Breast epithelium (tissue), 4 donors: ENCODE results near the gene ZNF286A. TPM values are rescaled to one million over a fixed set of nuclear protein-coding genes. Genes with fewer than 3 reads are reported as not detected.

Source experiments
- DNase-seq, 2 donors: peaks; one replicate each; pipeline ENCODE4 v3.0.0-alpha.2; 2019; ENCODE audit warnings: low spot score in 2 of 2
- H3K27ac ChIP-seq, 2 donors: fragments of 200-600 bp; sonication (generic) in 1 of 2; one replicate each; pipeline ENCODE4 v1.5.1; 2016 to 2019; ENCODE audit warnings: mild to moderate bottlenecking in 1 of 2
- H3K27me3 ChIP-seq, 2 donors: fragments of 200-600 bp; sonication (generic) in 1 of 2; one replicate each; pipeline versions ENCODE4 v1.5.1 to v1.6.0; 2017 to 2019; ENCODE audit warnings: control low read depth in 1 of 2, mild to moderate bottlenecking in 1 of 2
- H3K36me3 ChIP-seq: fragments of 200-600 bp; one replicate; pipeline ENCODE4 v1.5.1; 2019
- H3K4me1 ChIP-seq, 2 donors: fragments of 200-600 bp; sonication (generic); one replicate each; pipeline ENCODE4 v1.5.1; 2016 to 2019; ENCODE audit warnings: control low read depth in 1 of 2
- H3K4me3 ChIP-seq, 3 donors: fragments of 200-600 bp; sonication (generic); 1 replicate in 2 of 3; 2 replicates in 1 of 3; pipeline ENCODE4 v1.5.1; 2016 to 2019; ENCODE audit warnings: mild to moderate bottlenecking in 3 of 3, moderate library complexity in 2 of 3
- H3K9me3 ChIP-seq, 2 donors: fragments of 200-600 bp; sonication (generic) in 1 of 2; one replicate each; pipeline ENCODE4 v1.5.1; 2016 to 2019; ENCODE audit warnings: control low read depth in 1 of 2
- CTCF ChIP-seq, 3 donors: fragments of 450-650 bp; IDR thresholded peaks; one replicate each; pipeline ENCODE4 v1.5.1; 2016 to 2017; ENCODE audit warnings: antibody characterized with exemption in 3 of 3, mild to moderate bottlenecking in 3 of 3, moderate library complexity in 3 of 3
- POLR2A ChIP-seq: fragments of 450-650 bp; IDR thresholded peaks from one replicate; pipeline ENCODE4 v1.6.1; 2016; ENCODE audit warnings: antibody characterized with exemption, mild to moderate bottlenecking, moderate library complexity
- POLR2AphosphoS5 ChIP-seq, 3 donors: sonication (generic); formaldehyde crosslinking; IDR thresholded peaks; one replicate each; pipeline ENCODE4 v1.6.1; 2017; ENCODE audit warnings: antibody characterized with exemption in 3 of 3
- intact Hi-C: fragments of 100-400 bp; cut with DNase I; formaldehyde crosslinking; loops from one replicate; pipeline ENCODE4 v1.15.1; 2023; ENCODE audit warnings: low total_unique reads
- total RNA-seq, 3 donors: library from RNA; depleted of rRNA; stranded (reverse); fragments of >200 nt; gene quantifications; one replicate each; pipeline ENCODE4 v1.1.0, GENCODE V29; 2016

The ZNF286A gene
- total RNA-seq, 3 donors from 2014 or later, result 22.9 to 27.5 (median 23.3) TPM

- intact Hi-C loops, result no loop called here
- TF ChIP-seq POLR2AphosphoS5 (IDR thresholded peaks at IDR 0.05) (no peak), POLR2A (no peak), CTCF (IDR thresholded peaks at IDR 0.05) (no peak)
- Histone ChIP-seq H3K27me3 (no peaks in the 10 kb centered on the region), H3K4me1 (peaks cover 0 to 14% of the 10 kb centered on the region in 2 donors), H3K9me3 (no peaks in the 10 kb centered on the region), H3K27ac (peak overlapping the region; percentile 52 to 55), H3K4me3 (no peak overlapping the region), H3K36me3 (no peaks in the 10 kb centered on the region)
- no peak for DNase-seq
Measured at GRCh38 chr17:15654886-15655561, 44.5 kb upstream of the ZNF286A start.

GRCh38 chr17:15657868-15658267 is 41.7 kb upstream of the ZNF286A start:
- Histone ChIP-seq H3K27me3 (no peaks in the 10 kb centered on the region), H3K4me1 (no peaks in the 10 kb centered on the region), H3K36me3 (no peaks in the 10 kb centered on the region), H3K4me3 (no peak overlapping the region), H3K9me3 (no peaks in the 10 kb centered on the region), H3K27ac (no peak overlapping the region)
- TF ChIP-seq CTCF (IDR thresholded peaks at IDR 0.05), result no peak
- no peak for TF ChIP-seq POLR2AphosphoS5 (IDR thresholded peaks at IDR 0.05)
- no peak for TF ChIP-seq POLR2A
- intact Hi-C loops, result no loop called here
- no peak for DNase-seq

- Histone ChIP-seq H3K4me3 (no peak overlapping the region), H3K27me3 (no peaks in the 10 kb centered on the region), H3K27ac (no peak overlapping the region), H3K9me3 (no peaks in the 10 kb centered on the region), H3K36me3 (no peaks in the 10 kb centered on the region), H3K4me1 (no peaks in the 10 kb centered on the region)
- intact Hi-C loops, result no loop called here
- TF ChIP-seq POLR2AphosphoS5 (IDR thresholded peaks at IDR 0.05) (no peak), CTCF (IDR thresholded peaks at IDR 0.05) (no peak), POLR2A (no peak)
- no peak for DNase-seq
Measured at GRCh38 chr17:15658296-15658695, 41.3 kb upstream of the ZNF286A start.

GRCh38 chr17:15659236-15659635 is 40.3 kb upstream of the ZNF286A start:
- Histone ChIP-seq H3K9me3 (no peaks in the 10 kb centered on the region), H3K27ac (peak overlapping the region in 1 of 2 donors; percentile 74), H3K4me3 (no peak overlapping the region), H3K4me1 (no peaks in the 10 kb centered on the region), H3K27me3 (no peaks in the 10 kb centered on the region), H3K36me3 (no peaks in the 10 kb centered on the region)
- TF ChIP-seq POLR2A (no peak), CTCF (IDR thresholded peaks at IDR 0.05) (no peak), POLR2AphosphoS5 (IDR thresholded peaks at IDR 0.05) (no peak)
- intact Hi-C loops, result no loop called here
- no peak for DNase-seq

GRCh38 chr17:15659663-15660062 is 39.9 kb upstream of the ZNF286A start:
- peak in 1 of 2 donors; percentile 56 for DNase-seq
- peak overlapping the region; percentile 60 to 74 for H3K27ac ChIP-seq
- no peak for TF ChIP-seq CTCF (IDR thresholded peaks at IDR 0.05)
- TF ChIP-seq POLR2AphosphoS5 (IDR thresholded peaks at IDR 0.05), result no peak
- TF ChIP-seq POLR2A, result no peak
- no peaks in the 10 kb centered on the region for H3K36me3 ChIP-seq
- no peak overlapping the region for H3K4me3 ChIP-seq
- no peaks in the 10 kb centered on the region for H3K27me3 ChIP-seq
- no peaks in the 10 kb centered on the region for H3K9me3 ChIP-seq
- intact Hi-C loops, result no loop called here
- H3K4me1 ChIP-seq, result no peaks in the 10 kb centered on the region
